ENCODE data around the gene SNIP1.
"Not testable (repeated sequence)": the region's sequence is repeated elsewhere in the genome, so short reads cannot be mapped to it uniquely, and the experiment has no call there.

Gene SNIP1

DNA sequence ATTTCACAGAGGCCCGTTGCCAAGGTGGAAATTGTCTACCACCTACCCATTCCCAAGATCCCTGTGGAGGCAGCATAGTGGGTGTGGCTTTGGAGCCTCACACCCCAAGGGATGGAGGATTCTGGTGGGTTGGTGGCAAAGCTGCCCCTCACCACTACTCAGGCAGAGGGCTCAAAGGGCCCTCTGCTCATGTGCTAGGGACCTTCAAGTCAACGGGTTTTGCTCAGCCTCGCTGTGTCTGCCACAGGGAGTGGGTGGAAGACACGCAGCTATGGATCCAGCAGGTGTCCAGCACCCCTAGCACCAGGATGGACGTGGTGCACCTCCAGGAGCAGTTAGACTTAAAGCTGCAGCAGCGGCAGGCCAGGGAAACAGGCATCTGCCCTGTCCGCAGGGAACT is 5.0 kb upstream of the SNIP1 start:
- no peak for DNase-seq (ENCODE audit: low read depth)

DNA sequence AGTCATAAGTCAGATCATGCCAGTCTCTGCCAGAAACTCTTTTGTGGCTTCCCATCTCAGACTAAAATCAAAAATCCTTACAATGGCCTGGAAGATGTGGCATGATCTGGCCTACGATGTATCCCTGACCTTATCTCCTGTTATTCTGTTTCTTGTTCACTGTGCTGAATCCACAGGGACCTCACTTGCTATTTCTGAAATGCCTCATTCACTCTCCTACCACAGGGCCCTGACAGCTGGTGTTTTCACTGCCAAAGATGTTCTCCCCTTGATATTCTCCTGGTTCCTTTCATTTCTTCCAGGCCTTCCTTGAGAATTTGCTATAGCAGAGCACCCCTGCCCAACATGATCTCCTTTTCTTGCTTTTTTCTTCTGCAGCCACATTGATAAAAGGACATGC is 4.3 kb upstream of the SNIP1 start:
- no peak for DNase-seq (ENCODE audit: low read depth)

DNA sequence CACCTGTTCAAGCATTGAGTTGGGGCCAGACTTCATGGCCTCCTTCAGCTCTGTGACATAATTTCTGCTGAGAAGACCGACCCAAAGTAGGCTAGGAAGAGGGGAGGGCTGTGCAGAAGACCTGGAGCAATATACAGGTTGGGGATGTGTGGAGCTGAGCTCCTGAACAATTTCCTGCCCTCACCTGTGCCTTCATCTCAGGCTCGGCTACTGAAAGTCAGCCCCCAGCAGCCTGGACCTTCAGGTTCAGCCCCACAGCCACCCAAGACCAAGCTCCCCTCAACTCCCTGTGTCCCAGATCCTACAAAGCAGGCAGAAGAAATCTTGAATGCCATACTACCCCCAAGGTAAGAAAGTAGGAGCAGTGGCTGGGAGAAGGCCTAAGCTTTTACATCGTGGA is 3.3 kb upstream of the SNIP1 start:
- DNase-seq (ENCODE audit: low read depth) = no peak

DNA sequence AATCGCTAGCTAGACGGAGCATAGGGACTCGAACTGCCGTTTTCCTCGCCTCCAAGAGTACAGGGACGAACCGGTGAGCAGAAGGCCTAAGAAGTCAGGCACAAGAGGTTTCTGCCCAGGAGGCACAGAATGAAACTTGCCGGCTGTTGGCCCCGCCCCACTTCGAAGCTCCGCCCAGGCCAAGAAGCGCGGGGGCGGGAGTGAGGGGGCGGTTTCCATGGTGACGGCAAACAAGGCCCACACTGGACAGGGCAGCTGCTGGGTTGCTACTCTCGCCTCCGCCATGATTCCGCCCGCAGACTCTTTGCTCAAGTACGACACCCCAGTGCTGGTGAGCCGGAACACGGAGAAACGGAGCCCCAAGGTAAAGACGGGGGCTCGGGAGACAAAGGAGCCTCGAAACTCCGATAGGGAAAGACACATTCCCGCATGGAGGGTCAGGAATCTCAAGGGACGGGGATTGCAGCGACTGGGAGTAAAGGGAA is 2.7 kb upstream of the SNIP1 start, which contains the start of gene DNALI1:
Gene DNALI1, plus strand, starts transcription at position 229 of the 485 bp plus-strand sequence. Its CDS starts 55 bp downstream, at position 284.
- DNase-seq (ENCODE audit: low read depth) = no peak

DNA sequence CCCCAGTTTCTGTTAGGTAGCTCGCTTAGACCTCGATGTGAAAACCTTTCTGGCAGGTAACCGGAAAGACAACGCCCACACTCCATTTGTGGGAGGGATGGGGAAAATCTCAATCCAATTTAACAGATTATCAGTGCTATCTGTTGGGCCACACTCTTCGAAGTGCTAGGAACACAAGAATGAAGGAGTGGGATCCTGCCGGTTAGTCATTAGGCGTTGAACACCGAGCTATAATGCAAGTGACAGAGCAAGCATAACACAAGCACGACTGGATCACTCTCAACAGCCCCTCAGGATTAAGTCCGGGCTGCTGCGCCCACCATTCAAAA is 531 bp downstream of the SNIP1 start:
- no peak for DNase-seq (ENCODE audit: low read depth)

DNA sequence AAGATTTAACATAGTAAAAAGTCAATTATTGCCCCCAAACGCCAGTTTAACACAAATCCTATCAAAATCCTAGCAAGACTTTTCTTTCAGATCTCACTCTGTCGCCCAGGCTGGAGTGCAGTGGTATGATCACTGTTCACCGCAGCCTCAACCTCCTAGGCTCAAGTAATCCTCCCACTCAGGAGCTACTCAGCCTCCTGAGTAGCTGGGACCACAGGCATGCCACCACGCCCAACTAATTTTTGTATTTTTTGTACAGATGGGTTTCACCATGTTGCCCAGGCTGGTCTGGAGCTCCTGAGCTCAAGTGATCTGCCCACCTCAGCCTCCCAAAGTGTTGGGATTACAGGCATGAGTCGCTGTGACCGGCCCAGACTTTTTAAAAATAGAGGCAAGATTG is 4.8 kb downstream of the SNIP1 start:
- DNase-seq (ENCODE audit: low read depth) = no peak

DNA sequence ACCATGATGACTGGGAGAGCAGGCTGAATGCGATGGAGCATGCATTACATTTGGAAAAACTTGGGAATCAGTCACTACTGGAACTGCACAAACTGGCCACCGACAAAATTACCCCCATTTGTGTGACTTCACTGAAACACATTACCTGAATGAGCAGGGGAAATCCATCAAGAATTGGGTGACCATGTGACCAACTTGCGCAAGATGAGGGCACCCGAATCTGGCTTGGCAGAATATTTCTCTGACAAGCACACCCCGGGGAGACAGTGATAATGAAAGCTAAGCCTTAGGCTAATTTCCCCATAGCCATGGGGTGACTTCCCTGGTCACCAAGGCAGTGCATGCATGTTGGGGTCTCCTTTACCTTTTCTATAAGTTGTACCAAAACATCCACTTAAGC is 9.1 kb downstream of the SNIP1 start:
- DNase-seq (ENCODE audit: low read depth) = no peak

DNA sequence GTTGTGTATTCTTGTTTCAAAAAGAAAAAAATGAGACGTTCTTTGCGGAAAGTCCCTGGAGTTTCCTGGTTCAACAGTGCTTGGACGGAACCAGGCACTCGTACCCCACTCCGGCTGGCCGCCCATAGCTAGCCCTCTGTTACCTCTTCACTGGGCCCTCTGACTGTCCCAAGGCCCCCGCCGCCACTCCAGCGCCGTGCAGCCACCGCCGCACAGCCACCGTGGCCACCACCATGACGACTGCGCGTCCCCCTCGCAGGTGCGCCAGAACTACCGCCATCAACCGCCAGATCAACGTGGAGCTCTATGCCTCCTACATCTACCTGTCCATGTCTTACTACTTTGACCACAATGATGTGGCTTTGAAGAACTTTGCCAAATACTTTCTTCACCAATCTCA is 9.6 kb downstream of the SNIP1 start:
- DNase-seq (ENCODE audit: low read depth) = no peak

DNA sequence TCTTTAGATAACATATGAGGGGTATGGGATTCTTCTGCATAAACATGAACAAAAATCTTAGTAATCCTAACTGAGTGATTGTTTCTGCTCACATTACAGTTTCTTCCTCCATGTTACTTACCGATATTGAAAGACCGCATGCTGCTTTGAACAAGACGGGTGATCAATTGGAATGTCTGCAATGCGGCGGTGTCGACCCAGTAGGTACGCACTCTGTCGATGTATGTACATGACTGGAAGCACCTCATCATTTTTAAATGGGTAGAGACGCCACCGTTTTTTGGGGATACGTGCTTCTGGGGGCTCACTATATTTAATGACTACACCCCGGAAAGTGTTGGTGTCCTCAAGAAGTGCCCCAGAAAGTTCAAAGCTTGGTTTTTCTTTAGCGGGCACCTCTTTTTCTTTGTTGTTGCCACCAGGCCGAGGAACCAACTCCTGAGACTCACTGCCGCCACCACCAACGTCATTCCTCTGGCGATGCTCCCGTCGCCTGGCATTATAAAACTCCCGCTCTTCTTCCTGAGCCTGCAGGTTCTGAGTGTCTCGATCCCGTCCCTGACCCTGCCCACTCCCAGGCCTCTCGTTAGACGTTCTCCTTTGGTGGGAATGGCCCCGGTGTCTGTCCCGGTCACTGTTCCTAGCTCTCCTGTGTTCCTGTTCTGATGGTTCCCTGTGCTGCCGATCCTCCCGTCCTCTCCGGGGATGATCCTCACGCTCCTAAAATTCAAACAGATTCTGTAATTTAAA is 13.9 kb downstream of the SNIP1 start:
- no peak for DNase-seq (ENCODE audit: low read depth)

DNA sequence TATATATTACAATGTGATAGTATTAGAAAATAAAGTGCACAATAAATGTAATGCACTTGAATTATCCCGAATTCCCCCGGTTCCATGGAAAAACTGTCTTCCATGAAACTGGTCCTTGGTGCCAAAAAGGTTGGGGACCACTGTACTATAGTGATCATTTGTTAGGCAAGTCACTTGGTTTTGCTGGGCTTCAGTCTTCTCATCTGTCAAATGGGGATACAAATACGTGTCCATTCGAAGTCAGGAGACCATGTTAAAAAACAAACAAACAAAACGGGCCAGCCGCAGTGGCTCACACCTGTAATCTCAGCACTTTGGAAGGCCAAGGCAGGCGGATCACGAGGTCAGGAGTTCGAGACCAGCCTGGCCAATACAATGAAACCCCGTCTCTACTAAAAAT is 14.9 kb downstream of the SNIP1 start:
- DNase-seq (ENCODE audit: low read depth) = not testable (repeated sequence)

DNA sequence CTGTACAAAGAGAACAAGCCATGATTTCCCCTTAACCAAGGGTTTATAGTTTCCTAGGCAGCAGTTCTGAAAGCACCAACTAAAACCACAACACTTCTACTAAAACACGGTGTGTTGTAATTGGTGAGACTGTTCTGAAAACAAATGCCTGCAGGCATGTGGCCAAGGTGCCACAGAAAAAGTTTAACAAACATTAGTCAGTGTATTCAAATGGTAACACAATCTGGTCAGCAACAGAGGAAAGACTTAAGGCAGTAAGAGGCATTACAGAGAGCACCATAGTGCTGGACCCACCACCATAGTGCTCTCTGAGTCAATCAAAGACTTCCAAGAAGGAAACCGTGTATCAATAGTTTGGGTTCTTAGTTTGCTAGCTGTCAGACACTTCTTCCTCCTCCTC is 16.7 kb downstream of the SNIP1 start:
- no peak for DNase-seq (ENCODE audit: low read depth)

DNA sequence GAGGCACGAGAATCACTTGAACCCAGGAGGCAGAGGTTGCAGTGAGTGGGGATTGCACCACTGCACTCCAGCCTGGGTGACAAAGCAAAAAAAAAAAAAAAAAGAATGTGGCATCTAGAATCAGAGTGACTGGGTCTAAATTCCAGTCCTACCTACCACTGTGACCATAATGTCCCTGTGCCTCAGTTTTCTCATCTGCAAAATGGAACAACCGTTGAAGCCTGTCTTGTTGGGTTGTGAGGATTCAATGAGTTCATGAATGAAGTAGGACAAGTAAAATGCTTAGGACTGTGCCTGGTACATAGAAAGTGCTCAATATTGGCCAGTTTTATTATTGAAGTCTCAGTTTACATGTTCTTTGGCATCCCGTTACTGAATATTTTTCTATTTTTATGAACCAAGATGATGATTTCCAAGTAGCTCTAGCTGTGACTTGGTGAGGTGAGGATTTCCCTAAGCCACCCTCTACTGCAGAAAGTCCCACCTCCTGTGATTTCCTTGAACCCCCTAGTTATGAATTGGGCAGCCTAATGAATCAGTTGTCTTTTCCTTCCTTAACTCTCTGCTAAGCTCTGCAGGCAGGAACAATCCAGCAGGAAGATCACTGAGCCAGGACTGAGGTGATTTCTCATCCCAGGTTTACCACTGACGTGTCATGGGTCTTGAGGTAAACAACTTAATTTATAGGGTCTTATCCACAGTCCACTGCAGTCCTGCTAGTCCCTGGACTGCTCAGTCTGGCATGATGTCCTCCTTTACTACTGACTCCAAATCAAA is 20.6 kb downstream of the SNIP1 start:
- DNase-seq (ENCODE audit: low read depth) = no peak

DNA sequence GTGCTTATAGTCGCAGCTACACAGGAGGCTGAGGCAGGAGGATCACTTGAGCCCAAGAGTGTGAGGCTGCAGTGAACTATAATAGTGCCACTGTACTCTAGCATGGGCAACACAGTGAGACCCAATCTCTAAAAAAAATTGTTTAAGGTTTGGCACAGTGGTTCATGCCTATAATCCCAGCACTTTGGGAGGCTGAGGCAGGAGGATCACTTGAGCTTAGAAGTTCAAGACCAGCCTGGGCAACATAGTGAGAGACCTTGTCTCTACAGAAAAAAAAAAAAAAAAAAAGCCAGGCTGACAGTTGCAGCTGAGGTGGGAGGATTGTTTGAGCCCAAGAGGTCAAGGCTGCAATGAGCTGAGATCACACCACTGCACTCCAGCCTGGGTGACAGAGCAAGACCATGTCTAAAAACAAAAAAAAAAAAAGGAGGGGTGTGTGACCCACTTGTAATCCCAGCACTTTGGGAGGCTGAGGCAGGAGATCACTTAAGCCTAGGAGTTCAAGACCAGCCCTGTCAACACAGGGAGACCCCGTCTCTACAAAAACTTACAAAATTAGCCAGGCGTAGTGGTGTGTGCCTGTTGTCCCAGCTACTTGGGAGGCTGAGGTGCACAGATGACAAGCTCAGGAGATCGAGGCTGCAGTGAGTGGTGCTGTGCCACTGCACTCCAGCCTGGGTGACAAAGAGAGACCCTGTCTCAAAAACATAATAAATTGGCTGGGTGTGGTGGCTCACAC is 21.5 kb downstream of the SNIP1 start:
- not testable (repeated sequence) for DNase-seq (ENCODE audit: low read depth)

DNA sequence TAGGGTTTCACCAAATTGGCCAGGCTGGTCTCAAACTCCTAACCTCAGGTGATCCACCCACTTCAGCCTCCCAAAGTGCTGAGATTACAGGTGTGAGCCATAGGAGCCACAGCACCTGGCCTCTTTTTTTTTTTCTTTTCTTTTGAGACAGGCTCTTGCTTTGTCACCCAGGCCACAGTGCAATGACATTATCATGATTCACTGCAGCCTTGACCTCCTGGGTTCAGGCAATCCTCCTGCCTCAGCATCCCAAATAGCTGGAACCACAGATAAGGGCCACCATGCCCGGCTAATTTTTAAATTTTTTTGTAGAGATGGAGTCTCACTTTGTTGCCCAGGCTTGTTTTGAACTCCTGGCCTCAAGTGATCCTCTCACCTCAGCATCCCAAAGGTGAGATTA is 24.2 kb downstream of the SNIP1 start:
- DNase-seq (ENCODE audit: low read depth) = not testable (repeated sequence)

DNA sequence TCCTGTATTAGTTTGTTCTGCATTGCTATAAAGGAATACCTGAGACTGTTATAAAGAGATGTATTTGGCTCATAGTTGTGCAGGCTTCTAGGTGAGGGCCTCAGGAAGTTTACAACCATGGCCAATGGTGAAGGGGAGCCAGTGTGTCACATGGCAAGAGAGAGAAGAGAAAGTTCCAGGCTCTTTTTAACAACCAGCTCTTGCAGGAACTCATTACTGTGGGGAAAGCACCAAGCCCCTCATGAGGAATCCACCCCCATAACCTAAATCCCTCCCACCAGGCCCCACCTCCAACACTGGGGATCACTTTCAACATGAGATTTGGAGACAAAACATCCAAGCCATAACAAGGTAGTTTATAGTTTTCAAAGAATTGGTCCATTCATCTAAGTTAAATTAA is 34.5 kb downstream of the SNIP1 start:
- no peak for DNase-seq (ENCODE audit: low read depth)

DNA sequence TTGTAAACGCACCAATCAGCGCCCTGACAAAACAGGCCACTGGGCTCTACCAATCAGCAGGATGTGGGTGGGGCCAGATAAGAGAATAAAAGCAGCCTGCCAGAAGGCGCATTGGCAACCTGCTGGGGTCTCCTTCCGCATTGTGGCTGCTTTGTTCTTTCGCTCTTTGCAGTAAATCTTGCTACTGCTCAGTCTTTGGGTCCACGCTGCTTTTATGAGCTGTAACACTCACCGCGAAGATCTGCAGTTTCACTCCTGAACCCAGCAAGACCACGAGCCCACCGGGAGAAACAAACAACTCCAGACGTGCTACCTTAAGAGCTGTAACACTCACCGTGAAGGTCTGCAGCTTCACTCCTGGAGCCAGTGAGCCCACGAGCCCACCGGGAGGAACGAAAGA is 35.2 kb downstream of the SNIP1 start:
- not testable (repeated sequence) for DNase-seq (ENCODE audit: low read depth)

DNA sequence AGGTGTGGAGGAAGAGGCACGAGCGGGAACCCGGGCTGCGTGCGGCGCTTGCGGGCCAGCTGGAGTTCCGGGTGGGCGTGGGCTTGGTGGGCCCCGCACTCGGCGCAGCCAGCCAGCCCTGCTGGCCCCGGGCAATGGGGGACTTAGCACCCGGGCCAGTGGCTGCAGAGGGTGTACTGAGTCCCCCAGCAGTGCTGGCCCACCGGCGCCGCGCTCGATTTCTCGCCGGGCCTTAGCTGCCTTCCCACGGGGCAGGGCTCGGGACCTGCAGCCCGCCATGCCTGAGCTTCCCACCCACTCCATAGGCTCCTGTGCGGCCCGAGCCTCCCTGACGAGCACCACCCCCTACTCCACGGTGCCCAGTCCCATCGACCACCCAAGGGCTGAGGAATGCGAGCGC is 35.9 kb downstream of the SNIP1 start:
- DNase-seq (ENCODE audit: low read depth) = not testable (repeated sequence)

DNA sequence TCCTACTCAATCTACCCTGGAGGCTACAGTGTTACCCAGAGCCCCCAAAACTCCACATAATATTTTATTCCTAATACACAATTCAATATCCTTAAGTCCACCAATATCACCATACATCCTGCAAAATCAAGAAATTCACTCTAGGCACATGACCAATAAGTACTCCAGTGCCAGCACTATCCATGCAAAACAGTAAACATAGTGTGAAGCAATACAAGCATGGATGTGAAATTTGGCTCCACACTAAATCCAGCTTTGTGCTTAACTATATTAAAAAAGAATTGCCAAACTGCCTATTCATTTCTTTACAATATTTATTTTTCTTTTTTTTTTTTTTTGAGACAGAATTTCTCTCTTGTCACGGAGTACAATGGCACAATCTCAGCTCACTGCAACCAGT is 36.5 kb downstream of the SNIP1 start:
- no peak for DNase-seq (ENCODE audit: low read depth)

DNA sequence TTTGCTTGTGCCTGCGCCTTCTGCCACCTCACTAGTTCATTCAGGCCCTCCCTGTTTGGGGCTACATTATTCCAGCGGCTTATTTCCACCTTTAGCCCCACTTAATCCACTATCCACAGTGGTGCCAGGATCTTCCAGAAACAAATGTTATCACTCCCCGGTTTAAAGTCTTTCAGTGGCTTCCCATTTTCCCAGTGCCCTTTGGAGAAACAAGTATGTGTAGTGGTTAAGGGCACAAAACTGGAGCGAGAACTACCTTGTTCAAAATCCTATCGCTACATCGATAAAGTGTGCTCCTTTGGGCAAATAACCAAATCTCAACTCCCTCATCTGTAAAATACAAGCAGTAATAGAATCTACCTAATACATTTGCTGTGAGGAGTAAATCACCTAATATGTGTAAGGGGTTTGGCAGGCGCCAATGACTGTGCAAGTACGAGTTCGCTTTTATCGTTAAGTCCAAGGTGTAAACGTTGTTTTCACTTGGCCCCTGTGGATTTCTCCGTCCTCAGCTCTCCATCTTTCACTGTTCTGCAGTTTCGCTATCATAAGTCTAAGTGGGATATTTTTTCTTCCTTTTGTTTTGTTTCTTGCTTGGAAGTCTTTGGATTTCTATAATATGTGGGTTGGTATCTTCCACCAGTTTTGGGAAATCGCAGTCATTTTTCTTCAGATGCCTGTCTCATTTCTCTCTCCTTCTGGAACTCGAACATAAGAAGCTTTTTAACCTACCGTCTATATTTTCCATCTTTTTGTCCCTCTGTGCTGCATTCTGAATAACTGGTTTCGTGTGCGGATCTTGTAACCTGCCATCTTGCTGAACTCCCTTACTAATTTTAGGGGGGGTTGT is 38.7 kb downstream of the SNIP1 start:
- no peak for DNase-seq (ENCODE audit: low read depth)

DNA sequence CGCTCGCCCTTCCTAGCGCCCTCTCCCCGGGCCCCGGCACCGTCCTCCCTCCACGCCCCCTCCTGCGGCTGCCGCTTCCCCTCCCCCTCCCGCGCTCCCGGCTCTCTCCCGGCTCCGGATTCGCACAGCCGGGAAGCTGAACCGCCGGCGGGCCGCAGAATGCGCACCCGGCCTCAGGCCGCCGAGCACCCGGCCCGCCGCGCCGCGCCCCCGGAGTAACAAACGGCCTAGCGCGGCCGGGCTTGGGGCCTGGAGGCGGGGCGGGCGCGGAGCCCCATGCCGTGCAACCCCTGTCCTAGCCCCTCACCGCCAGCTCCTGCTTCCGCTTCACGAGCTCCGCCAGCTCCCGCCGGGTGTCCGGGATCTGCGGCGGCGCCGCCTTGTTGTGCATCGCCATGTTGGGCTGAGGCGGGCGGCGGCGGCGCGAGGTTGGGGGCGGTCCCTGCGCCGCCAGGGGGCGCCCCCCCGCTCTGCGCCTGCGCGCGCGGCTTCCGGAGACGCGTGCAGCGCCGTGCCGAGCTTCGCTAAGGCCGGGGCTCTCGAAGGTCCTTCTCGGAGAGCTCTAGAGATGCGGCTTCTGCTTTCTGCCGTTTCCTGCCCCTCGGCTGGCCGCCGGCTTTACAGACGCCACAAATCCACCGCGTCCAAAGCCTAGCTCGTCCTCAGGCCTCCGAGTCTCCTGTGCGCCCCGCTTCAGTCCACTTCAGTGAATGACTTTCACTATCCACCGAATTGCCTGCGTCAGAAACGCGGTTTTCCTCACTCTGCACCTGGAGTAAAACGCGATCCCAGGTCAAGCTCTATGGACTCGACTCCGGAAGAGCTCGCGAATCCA is 39.5 kb downstream of the SNIP1 start, which contains the start of gene MEAF6:
Gene MEAF6, minus strand, starts transcription at position 417 of the 835 bp plus-strand sequence. Its CDS starts 20 bp downstream, at position 397.
- peak; percentile 55 for DNase-seq (ENCODE audit: low read depth)

Data from HS-27A (cell line).